AG09319 (cell line): ENCODE measurements around the gene MYL5.

Experiments used
- DNase-seq: peaks from one replicate; pipeline ENCODE4 v3.0.0-alpha.2; 2010; ENCODE audit warnings: low read depth; ENCODE audit errors: extremely low read depth
- CTCF ChIP-seq: IDR thresholded peaks from 2 replicates; pipeline ENCODE4 v1.5.1; 2011; ENCODE audit warnings: low read depth, mild to moderate bottlenecking, inconsistent platforms, low read length, moderate library complexity

The MYL5 gene

GRCh38 chr4:712916-713632, 38.7 kb downstream of the MYL5 start:
- TF ChIP-seq CTCF: no peak

GRCh38 chr4:714087-714486, 39.7 kb downstream of the MYL5 start:
- TF ChIP-seq CTCF: no peak
- DNase-seq: no peak

More at GRCh38 chr4:712916-713632, 38.7 kb downstream of the MYL5 start:
- no peak for DNase-seq

GRCh38 chr4:717601-718320, 43.4 kb downstream of the MYL5 start:
- no peak for DNase-seq
- TF ChIP-seq CTCF: no peak

- TF ChIP-seq CTCF: no peak
- DNase-seq: no peak
Measured at GRCh38 chr4:718460-718859, 44.1 kb downstream of the MYL5 start.

- DNase-seq: no peak
- no peak for TF ChIP-seq CTCF
Measured at GRCh38 chr4:720111-720860, 45.9 kb downstream of the MYL5 start.

GRCh38 chr4:721261-722168, 47.2 kb downstream of the MYL5 start:
- no peak for DNase-seq

More at GRCh38 chr4:721261-722168, 47.2 kb downstream of the MYL5 start:
- no peak for TF ChIP-seq CTCF
